GM19452 (cell line): ENCODE results near the gene PIK3C2A.
A peak's percentile ranks its signal among the peaks of the same experiment; 100 is the strongest.

Experiments
- ATAC-seq: cut with Tn5 transposase; IDR thresholded peaks from one replicate; pipeline ENCODE4 v1.9.1; 2021; ENCODE audit not compliant: unreplicated experiment

The PIK3C2A gene

GRCh38 chr11:17214338-17214737 lies 6.6 kb upstream of the PIK3C2A start:
- ATAC-seq, result no peak

- ATAC-seq, result no peak
Measured at GRCh38 chr11:17211286-17211685, 3.5 kb upstream of the PIK3C2A start.

GRCh38 chr11:17209939-17210245 lies 2.1 kb upstream of the PIK3C2A start:
- no peak for ATAC-seq

- ATAC-seq, result peak; percentile 57
Measured at GRCh38 chr11:17208257-17208999, 642 bp upstream of the PIK3C2A start.

- no peak for ATAC-seq
Measured at GRCh38 chr11:17206463-17206862, 1.3 kb downstream of the PIK3C2A start.

- ATAC-seq, result no peak
Measured at GRCh38 chr11:17197431-17197898, 10.3 kb downstream of the PIK3C2A start.

GRCh38 chr11:17188675-17189074 lies 19.1 kb downstream of the PIK3C2A start:
- no peak for ATAC-seq

GRCh38 chr11:17186932-17187692 lies 20.7 kb downstream of the PIK3C2A start:
- ATAC-seq, result no peak

GRCh38 chr11:17185938-17186337 lies 21.8 kb downstream of the PIK3C2A start:
- no peak for ATAC-seq

GRCh38 chr11:17184882-17185587 lies 22.8 kb downstream of the PIK3C2A start:
- ATAC-seq, result no peak

GRCh38 chr11:17183836-17184235 lies 23.9 kb downstream of the PIK3C2A start:
- no peak for ATAC-seq

GRCh38 chr11:17179970-17180369 lies 27.8 kb downstream of the PIK3C2A start:
- ATAC-seq, result no peak

GRCh38 chr11:17173332-17173731 lies 34.5 kb downstream of the PIK3C2A start:
- ATAC-seq, result no peak

GRCh38 chr11:17171916-17172315 lies 35.9 kb downstream of the PIK3C2A start:
- ATAC-seq, result no peak

GRCh38 chr11:17171343-17171742 lies 36.4 kb downstream of the PIK3C2A start:
- ATAC-seq, result no peak

- ATAC-seq, result no peak
Measured at GRCh38 chr11:17169876-17170275, 37.9 kb downstream of the PIK3C2A start.

- ATAC-seq, result no peak
Measured at GRCh38 chr11:17165247-17165890, 42.4 kb downstream of the PIK3C2A start.

- no peak for ATAC-seq
Measured at GRCh38 chr11:17164361-17165246, 43.2 kb downstream of the PIK3C2A start.

GRCh38 chr11:17163736-17164135 lies 44.0 kb downstream of the PIK3C2A start:
- no peak for ATAC-seq

- ATAC-seq, result no peak
Measured at GRCh38 chr11:17163291-17163690, 44.5 kb downstream of the PIK3C2A start.
